Measurements from ENCODE around the gene ZNF14. TPM values are rescaled to one million over a fixed set of nuclear protein-coding genes. Genes with fewer than 3 reads are reported as not detected.
A peak's percentile ranks its signal among the peaks of the same experiment; 100 is the strongest.

The ZNF14 gene
- polyA plus RNA-seq, 2 of the 4 experiments (the other 2 are of a cell fraction): 1.6 to 2.8 TPM

DNA sequence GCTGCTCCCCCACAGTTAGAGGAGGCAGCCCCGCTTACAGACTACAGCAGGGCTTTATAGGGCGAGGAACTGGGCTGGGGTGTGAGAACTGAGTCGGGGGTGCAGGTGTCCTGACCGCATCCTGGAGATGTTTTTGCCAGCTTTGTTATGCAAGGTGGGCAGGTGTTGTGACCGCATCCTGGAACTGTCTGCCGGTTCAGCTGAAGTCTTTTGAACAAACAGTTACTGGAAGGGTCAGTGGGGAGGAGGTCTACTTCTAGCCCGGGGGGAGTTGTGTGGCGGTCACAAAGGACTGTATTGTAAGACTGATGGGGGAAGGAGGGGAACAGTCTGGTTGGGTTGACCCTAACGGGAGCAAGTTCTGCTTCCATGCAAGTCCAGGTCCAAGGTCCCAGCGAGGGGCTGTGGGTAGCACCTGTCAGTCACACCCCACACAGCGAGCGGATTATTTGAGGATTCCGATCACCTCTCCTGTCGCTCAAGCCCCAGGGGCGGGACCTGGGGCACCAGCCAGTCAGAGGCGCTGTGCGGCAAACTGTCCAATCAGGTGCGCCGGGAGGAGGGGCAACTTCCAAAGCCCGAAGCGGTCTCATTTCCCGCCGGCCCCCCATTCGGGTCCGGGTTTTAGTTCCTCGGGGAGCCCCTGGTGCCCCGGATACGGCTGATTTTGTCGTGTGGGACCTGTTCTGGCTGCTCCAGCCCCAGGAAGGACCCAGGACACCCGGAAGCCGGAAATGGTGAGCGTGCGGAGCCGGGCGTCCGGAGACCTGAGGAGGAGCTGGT is 64.5 kb downstream of the ZNF14 start, which contains the start of gene ZNF101:
TSS of gene ZNF101 (plus strand) at position 610 of the 783 bp plus-strand sequence. CDS start at position 735, 125 bp downstream.
- ATAC-seq: peak; percentile 88 to 90
- Histone ChIP-seq H3K27ac (peak within 1 kb of the TSS; percentile 74 to 94), H3K4me3 (peak within 1 kb of the TSS; percentile 66), H3K4me2 (peak within 1 kb of the TSS; percentile 85), H3K9me3 (peaks cover 8% of the 10 kb centered on the region; the same call in 1 of the 3 replicates), H3K4me1 (peaks cover 4% of the 10 kb centered on the region; the same call in 1 of the 3 replicates)
- FAIRE-seq: no peak
- peak; percentile 74 to 89 for DNase-seq (ENCODE audit: low read depth in 1 of 2, low spot score in 1 of 2)
- POLR2A ChIA-PET: interaction anchor here (1.5 kb wide), 1 partner anchor 64 kb away, joined by 13 read pairs; the partner anchor contains the start of gene ZNF14
- CTCF ChIA-PET: no interaction called here
- 34% methylated on average over 19 of the region's 36 CpGs for WGBS (ENCODE audit: missing lambda C conversion rate)
- TF ChIP-seq PHF8 (IDR thresholded peaks at IDR 0.05; ENCODE audit: borderline replicate concordance, low read depth) (peak; percentile 52; the same call in 1 of the 2 replicates), RAD21 (conservative IDR thresholded peaks at IDR 0.05 in 1 of 2, IDR thresholded peaks at IDR 0.05 in 1 of 2) (no peak), NFE2L2 (conservative IDR thresholded peaks at IDR 0.05; ENCODE audit: low read length) (no peak), KDM1A (IDR thresholded peaks at IDR 0.05; ENCODE audit: low read depth) (no peak), CBX2 (IDR thresholded peaks at IDR 0.05; ENCODE audit: borderline replicate concordance, low read depth) (no peak), ZSCAN20 (CRISPR knock-in tag; IDR thresholded peaks at IDR 0.05) (no peak), BHLHE40 (IDR thresholded peaks at IDR 0.05; ENCODE audit: low read depth, low read length) (no peak), ESRRA (IDR thresholded peaks at IDR 0.05; ENCODE audit: borderline replicate concordance, low read length) (no peak), NR3C1 (IDR thresholded peaks at IDR 0.05) (no peak), ZFP36 (IDR thresholded peaks at IDR 0.05; ENCODE audit: borderline replicate concordance, partially characterized antibody) (no peak), TP53 (CRISPR knock-in tag; IDR thresholded peaks at IDR 0.05) (no peak), HOXB5 (CRISPR knock-in tag; IDR thresholded peaks at IDR 0.05) (no peak), MAZ (IDR thresholded peaks at IDR 0.05; ENCODE audit: borderline replicate concordance, low read depth, low read length) (no peak), POLR2A (IDR thresholded peaks at IDR 0.05; ENCODE audit: low read length) (peak; percentile 37), JUNB (IDR thresholded peaks at IDR 0.05) (no peak), FOXS1 (CRISPR knock-in tag; IDR thresholded peaks at IDR 0.05) (no peak), EP300 (IDR thresholded peaks at IDR 0.05) (no peak), EHMT2 (IDR thresholded peaks at IDR 0.05; ENCODE audit: low read depth) (no peak), NPAS2 (CRISPR knock-in tag; IDR thresholded peaks at IDR 0.05; ENCODE audit: borderline replicate concordance) (no peak), ZNF302 (CRISPR knock-in tag; IDR thresholded peaks at IDR 0.05) (no peak), MAFK (IDR thresholded peaks at IDR 0.05; ENCODE audit: partially characterized antibody) (no peak), FOSL2 (IDR thresholded peaks at IDR 0.05) (no peak), FOSL2 (CRISPR knock-in tag; IDR thresholded peaks at IDR 0.05) (no peak), RCOR1 (IDR thresholded peaks at IDR 0.05; ENCODE audit: low read depth, low read length) (no peak), JUN (IDR thresholded peaks at IDR 0.05) (0 out of 5 replicates have a peak, but pooled peaks of 1 of the 2 experiments have one; percentile 35), SMC3 (IDR thresholded peaks at IDR 0.05) (no peak), MYC (IDR thresholded peaks at IDR 0.05; ENCODE audit: borderline replicate concordance, low read length) (no peak), POLR2AphosphoS2 (conservative IDR thresholded peaks at IDR 0.05; ENCODE audit: low read length) (no peak)
- TF ChIP-seq, protein P1, sequence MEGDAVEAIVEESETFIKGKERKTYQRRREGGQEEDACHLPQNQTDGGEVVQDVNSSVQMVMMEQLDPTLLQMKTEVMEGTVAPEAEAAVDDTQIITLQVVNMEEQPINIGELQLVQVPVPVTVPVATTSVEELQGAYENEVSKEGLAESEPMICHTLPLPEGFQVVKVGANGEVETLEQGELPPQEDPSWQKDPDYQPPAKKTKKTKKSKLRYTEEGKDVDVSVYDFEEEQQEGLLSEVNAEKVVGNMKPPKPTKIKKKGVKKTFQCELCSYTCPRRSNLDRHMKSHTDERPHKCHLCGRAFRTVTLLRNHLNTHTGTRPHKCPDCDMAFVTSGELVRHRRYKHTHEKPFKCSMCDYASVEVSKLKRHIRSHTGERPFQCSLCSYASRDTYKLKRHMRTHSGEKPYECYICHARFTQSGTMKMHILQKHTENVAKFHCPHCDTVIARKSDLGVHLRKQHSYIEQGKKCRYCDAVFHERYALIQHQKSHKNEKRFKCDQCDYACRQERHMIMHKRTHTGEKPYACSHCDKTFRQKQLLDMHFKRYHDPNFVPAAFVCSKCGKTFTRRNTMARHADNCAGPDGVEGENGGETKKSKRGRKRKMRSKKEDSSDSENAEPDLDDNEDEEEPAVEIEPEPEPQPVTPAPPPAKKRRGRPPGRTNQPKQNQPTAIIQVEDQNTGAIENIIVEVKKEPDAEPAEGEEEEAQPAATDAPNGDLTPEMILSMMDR (IDR thresholded peaks at IDR 0.05): no peak
- TF ChIP-seq, protein P2, sequence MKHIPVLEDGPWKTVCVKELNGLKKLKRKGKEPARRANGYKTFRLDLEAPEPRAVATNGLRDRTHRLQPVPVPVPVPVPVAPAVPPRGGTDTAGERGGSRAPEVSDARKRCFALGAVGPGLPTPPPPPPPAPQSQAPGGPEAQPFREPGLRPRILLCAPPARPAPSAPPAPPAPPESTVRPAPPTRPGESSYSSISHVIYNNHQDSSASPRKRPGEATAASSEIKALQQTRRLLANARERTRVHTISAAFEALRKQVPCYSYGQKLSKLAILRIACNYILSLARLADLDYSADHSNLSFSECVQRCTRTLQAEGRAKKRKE (CRISPR knock-in tag; IDR thresholded peaks at IDR 0.05; ENCODE audit: low read depth): no peak
- TF ChIP-seq, protein P3, sequence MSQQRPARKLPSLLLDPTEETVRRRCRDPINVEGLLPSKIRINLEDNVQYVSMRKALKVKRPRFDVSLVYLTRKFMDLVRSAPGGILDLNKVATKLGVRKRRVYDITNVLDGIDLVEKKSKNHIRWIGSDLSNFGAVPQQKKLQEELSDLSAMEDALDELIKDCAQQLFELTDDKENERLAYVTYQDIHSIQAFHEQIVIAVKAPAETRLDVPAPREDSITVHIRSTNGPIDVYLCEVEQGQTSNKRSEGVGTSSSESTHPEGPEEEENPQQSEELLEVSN (IDR thresholded peaks at IDR 0.05; ENCODE audit: borderline replicate concordance, low read depth): peak; percentile 57
- TF ChIP-seq, protein P4, sequence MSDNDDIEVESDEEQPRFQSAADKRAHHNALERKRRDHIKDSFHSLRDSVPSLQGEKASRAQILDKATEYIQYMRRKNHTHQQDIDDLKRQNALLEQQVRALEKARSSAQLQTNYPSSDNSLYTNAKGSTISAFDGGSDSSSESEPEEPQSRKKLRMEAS (IDR thresholded peaks at IDR 0.05): peak; percentile 23; the same call in 1 of the 2 replicates
- TF ChIP-seq, protein P5, sequence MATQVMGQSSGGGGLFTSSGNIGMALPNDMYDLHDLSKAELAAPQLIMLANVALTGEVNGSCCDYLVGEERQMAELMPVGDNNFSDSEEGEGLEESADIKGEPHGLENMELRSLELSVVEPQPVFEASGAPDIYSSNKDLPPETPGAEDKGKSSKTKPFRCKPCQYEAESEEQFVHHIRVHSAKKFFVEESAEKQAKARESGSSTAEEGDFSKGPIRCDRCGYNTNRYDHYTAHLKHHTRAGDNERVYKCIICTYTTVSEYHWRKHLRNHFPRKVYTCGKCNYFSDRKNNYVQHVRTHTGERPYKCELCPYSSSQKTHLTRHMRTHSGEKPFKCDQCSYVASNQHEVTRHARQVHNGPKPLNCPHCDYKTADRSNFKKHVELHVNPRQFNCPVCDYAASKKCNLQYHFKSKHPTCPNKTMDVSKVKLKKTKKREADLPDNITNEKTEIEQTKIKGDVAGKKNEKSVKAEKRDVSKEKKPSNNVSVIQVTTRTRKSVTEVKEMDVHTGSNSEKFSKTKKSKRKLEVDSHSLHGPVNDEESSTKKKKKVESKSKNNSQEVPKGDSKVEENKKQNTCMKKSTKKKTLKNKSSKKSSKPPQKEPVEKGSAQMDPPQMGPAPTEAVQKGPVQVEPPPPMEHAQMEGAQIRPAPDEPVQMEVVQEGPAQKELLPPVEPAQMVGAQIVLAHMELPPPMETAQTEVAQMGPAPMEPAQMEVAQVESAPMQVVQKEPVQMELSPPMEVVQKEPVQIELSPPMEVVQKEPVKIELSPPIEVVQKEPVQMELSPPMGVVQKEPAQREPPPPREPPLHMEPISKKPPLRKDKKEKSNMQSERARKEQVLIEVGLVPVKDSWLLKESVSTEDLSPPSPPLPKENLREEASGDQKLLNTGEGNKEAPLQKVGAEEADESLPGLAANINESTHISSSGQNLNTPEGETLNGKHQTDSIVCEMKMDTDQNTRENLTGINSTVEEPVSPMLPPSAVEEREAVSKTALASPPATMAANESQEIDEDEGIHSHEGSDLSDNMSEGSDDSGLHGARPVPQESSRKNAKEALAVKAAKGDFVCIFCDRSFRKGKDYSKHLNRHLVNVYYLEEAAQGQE (IDR thresholded peaks at IDR 0.05): no peak
- TF ChIP-seq, protein P6, sequence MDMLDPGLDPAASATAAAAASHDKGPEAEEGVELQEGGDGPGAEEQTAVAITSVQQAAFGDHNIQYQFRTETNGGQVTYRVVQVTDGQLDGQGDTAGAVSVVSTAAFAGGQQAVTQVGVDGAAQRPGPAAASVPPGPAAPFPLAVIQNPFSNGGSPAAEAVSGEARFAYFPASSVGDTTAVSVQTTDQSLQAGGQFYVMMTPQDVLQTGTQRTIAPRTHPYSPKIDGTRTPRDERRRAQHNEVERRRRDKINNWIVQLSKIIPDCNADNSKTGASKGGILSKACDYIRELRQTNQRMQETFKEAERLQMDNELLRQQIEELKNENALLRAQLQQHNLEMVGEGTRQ (IDR thresholded peaks at IDR 0.05): no peak
